Epithelial cell of prostate (primary cell): Measurements from ENCODE around the gene KIR3DL3.
"Not testable (repeated sequence)": the region's sequence is repeated elsewhere in the genome, so short reads cannot be mapped to it uniquely, and the experiment has no call there.

Source experiments
- DNase-seq: peaks from one replicate; pipeline ENCODE4 v3.0.0-alpha.2; 2011; ENCODE audit warnings: low read depth, low spot score
- H3K27ac ChIP-seq: fragments of 450-650 bp; 2 replicates; pipeline ENCODE4 v1.5.1; 2017; ENCODE audit warnings: mild to moderate bottlenecking

KIR3DL3 gene

DNA sequence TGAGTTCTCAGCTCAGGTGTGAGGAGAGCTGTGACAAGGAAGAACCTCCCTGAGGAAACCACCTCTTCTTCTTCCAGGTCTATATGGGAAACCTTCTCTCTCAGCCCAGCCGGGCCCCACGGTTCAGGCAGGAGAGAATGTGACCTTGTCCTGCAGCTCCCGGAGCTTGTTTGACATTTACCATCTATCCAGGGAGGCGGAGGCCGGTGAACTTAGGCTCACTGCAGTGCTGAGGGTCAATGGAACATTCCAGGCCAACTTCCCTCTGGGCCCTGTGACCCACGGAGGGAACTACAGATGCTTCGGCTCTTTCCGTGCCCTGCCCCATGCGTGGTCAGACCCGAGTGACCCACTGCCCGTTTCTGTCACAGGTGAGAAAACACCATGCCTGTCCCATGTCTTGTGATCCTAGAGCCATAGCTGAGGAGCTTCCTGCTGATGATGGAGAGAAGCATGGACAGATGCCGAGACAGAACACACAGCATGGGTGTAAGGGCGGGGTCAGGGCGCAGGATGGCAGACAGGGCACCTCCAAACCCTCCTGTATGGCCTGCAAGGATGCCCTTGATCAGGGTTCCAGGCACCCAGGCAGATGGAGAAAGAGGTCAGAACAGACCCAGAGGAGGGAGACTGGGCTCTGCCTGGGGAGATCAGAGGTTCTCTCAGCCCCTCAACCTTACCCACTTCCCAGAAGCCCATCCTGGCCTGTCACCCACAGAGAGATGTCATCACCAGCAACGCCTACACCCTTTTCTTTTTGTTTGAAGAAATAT lies 5.4 kb downstream of the KIR3DL3 start:
- no peak for DNase-seq
- H3K27ac ChIP-seq: no peak overlapping the region

- no peak for DNase-seq
- H3K27ac ChIP-seq: no peak overlapping the region
Observed at GRCh38 chr19:54731191-54731590, 6.9 kb downstream of the KIR3DL3 start.

- not testable (repeated sequence) for H3K27ac ChIP-seq, DNase-seq
Observed at GRCh38 chr19:54738306-54738705, 14.1 kb downstream of the KIR3DL3 start, which contains the start of gene KIR2DL3. Gene KIR2DL3, plus strand, starts transcription at chr19:54738513. Its CDS starts 33 bp downstream, at chr19:54738546.

GRCh38 chr19:54738715-54739114 lies 14.5 kb downstream of the KIR3DL3 start:
- no peak overlapping the region for H3K27ac ChIP-seq

GRCh38 chr19:54739587-54740497 lies 15.6 kb downstream of the KIR3DL3 start:
- DNase-seq: no peak
- no peak overlapping the region for H3K27ac ChIP-seq

More at GRCh38 chr19:54738715-54739114, 14.5 kb downstream of the KIR3DL3 start:
- DNase-seq: no peak

DNA sequence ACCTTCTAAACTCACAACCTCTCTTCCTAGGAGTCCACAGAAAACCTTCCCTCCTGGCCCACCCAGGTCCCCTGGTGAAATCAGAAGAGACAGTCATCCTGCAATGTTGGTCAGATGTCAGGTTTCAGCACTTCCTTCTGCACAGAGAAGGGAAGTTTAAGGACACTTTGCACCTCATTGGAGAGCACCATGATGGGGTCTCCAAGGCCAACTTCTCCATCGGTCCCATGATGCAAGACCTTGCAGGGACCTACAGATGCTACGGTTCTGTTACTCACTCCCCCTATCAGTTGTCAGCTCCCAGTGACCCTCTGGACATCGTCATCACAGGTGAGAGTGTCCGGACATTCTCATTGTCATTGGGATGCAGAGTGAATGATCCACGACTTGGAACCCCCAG lies 17.7 kb downstream of the KIR3DL3 start:
- DNase-seq, H3K27ac ChIP-seq: not testable (repeated sequence)

DNA sequence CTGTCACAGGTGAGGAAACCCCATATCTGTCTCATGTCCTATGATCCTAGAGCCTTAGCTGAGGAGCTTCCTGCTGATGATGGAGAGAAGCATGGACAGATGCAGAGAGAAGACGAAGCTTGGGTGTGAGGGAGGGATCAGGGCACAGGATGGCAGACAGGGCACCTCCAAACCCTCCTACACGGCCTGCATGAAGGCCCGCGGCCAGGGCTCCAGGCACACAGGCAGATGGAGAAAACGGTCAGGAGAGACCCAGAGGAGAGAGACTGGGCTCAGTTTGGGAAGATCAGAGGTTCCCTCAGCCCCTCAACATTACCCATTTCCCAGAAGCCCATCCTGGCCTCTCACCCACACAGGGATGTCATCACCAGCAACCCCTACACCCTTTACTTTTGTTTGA lies 19.8 kb downstream of the KIR3DL3 start:
- not testable (repeated sequence) for DNase-seq, H3K27ac ChIP-seq

DNA sequence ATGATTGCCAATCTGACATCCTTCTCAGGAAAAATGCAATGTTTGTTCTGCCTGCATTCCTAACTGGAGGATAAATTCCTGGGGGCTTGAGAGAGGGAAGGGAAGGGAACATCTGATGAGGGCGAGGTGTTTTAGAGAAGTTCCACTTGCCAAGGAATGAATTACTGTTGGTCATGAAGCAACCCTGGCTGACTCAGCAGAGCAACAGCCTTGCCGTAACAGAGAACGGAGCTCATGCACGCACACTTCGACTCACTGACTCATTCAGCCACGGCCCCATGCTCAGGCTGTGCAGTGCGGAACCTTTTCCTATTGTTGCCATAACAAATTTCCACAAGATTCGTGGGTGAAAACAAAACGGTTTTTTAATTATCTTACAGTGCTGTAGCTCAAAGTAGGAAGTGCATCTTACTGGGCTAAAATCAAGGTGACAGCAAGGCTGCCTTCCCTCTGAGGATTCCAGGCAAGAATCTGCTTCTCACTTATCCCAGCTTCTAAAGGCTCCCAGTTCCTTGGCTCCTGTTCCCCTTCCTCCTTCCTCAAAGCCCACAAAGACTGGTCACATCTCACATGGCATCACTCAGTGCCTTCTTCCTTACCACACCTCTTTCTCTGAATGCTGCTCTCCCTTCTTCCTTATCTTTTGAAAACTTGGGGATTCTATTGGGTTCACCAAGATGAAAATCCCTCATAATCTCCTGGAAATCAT lies 23.5 kb downstream of the KIR3DL3 start:
- not testable (repeated sequence) for DNase-seq, H3K27ac ChIP-seq

DNA sequence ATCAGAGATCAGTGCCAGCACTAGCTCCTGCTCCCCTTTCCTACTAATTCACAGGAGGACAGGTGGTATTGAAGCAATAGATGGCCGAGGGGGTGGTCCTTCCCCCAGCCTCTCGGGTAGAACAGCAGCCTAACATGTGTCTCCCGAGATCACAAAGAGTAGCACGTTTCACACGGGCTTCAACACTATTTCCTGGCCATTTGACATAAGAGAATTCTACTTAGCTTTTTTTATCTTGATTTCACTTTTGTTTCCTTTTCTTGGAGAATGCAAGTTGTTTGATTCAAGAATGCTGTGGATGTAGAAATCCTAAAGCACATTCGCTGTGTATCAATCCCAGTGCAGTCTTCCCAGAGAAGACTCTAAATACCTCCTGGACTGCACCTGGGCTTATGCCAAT lies 26.0 kb downstream of the KIR3DL3 start:
- not testable (repeated sequence) for DNase-seq, H3K27ac ChIP-seq

GRCh38 chr19:54756204-54757110 lies 32.2 kb downstream of the KIR3DL3 start:
- not testable (repeated sequence) for DNase-seq, H3K27ac ChIP-seq

DNA sequence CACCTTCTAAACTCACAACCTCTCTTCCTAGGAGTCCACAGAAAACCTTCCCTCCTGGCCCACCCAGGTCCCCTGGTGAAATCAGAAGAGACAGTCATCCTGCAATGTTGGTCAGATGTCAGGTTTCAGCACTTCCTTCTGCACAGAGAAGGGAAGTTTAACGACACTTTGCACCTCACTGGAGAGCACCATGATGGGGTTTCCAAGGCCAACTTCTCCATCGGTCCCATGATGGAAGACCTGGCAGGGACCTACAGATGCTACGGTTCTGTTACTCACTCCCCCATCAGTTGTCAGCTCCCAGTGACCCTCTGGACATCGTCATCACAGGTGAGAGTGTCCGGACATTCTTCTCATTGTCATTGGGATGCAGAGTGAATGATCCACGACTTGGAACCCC lies 34.3 kb downstream of the KIR3DL3 start:
- not testable (repeated sequence) for H3K27ac ChIP-seq, DNase-seq

GRCh38 chr19:54764219-54764618 lies 40.0 kb downstream of the KIR3DL3 start:
- not testable (repeated sequence) for DNase-seq

GRCh38 chr19:54766464-54766863 lies 42.2 kb downstream of the KIR3DL3 start:
- not testable (repeated sequence) for DNase-seq

More at GRCh38 chr19:54764219-54764618, 40.0 kb downstream of the KIR3DL3 start:
- H3K27ac ChIP-seq: not testable (repeated sequence)

GRCh38 chr19:54769646-54770045 lies 45.4 kb downstream of the KIR3DL3 start, which contains the start of gene KIR2DL1:
Gene KIR2DL1, plus strand, starts transcription at chr19:54769793. Its CDS starts 58 bp downstream, at chr19:54769851.
- DNase-seq, H3K27ac ChIP-seq: not testable (repeated sequence)

More at GRCh38 chr19:54766464-54766863, 42.2 kb downstream of the KIR3DL3 start:
- H3K27ac ChIP-seq: not testable (repeated sequence)

- not testable (repeated sequence) for DNase-seq, H3K27ac ChIP-seq
Observed at GRCh38 chr19:54770511-54770910, 46.3 kb downstream of the KIR3DL3 start.

GRCh38 chr19:54771018-54771960 lies 47.0 kb downstream of the KIR3DL3 start:
- DNase-seq, H3K27ac ChIP-seq: not testable (repeated sequence)

DNA sequence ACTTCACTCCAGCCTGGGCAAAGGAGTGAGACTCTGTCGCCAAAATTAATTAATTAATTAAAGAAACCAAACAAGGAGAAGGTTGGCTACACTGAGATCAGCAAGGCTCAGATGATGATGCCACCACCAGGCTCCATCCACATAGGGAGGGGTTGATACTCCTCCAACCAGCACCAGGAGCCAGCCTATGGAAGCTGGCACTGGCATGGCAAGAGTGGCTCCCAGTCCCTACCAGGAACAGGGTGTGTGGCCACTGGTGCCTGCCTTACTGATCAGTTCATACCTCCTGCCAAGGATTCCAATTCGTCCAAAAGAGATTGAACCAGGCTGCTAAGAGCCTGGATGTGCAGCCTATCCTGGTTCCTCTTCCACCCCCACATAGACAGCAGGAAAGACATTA lies 48.4 kb downstream of the KIR3DL3 start:
- not testable (repeated sequence) for DNase-seq, H3K27ac ChIP-seq
